ENCODE measurements around the gene DNAJB5.

- TF ChIP-seq, protein P1, sequence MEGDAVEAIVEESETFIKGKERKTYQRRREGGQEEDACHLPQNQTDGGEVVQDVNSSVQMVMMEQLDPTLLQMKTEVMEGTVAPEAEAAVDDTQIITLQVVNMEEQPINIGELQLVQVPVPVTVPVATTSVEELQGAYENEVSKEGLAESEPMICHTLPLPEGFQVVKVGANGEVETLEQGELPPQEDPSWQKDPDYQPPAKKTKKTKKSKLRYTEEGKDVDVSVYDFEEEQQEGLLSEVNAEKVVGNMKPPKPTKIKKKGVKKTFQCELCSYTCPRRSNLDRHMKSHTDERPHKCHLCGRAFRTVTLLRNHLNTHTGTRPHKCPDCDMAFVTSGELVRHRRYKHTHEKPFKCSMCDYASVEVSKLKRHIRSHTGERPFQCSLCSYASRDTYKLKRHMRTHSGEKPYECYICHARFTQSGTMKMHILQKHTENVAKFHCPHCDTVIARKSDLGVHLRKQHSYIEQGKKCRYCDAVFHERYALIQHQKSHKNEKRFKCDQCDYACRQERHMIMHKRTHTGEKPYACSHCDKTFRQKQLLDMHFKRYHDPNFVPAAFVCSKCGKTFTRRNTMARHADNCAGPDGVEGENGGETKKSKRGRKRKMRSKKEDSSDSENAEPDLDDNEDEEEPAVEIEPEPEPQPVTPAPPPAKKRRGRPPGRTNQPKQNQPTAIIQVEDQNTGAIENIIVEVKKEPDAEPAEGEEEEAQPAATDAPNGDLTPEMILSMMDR (IDR thresholded peaks at IDR 0.05; ENCODE audit: borderline replicate concordance, extremely low read depth, low read length, poor library complexity, severe bottlenecking) = no peak
- no peak for TF ChIP-seq EZH2 (IDR thresholded peaks at IDR 0.05; ENCODE audit: borderline replicate concordance, low read depth, low read length, severe bottlenecking)
These were observed 4.1 kb downstream of the DNAJB5 start for GRCh38 chr9:34993502-34994259.

Measured in DND-41 (cell line).